ENCODE measurements around the gene AHCYL2. TPM values are rescaled to one million over a fixed set of nuclear protein-coding genes. Genes with fewer than 3 reads are reported as not detected.
"Not testable (repeated sequence)": the region's sequence is repeated elsewhere in the genome, so short reads cannot be mapped to it uniquely, and the experiment has no call there.

The AHCYL2 gene
- total RNA-seq, 1 donor from 2014 or later: 165 TPM

DNA sequence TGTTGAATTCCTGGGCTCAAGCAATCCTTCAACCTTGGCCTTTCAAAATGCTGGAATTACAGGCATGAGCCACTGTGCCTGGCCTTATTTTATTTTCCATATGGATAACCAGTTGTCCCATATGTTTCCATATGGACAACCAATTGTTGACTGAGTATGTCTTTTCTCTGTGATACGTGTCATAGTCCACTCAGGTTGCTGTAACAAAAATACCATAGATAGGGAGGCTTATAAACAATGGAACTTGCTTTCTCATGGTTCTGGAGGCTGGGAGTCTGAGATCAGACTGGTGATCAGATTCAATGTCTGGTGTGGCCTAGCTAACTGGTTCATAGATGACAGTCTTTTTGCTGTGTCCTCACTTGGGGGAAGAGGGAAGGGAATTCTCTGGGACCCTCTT lies 19.4 kb downstream of the AHCYL2 start:
- DNase-seq (ENCODE audit: low spot score): no peak

DNA sequence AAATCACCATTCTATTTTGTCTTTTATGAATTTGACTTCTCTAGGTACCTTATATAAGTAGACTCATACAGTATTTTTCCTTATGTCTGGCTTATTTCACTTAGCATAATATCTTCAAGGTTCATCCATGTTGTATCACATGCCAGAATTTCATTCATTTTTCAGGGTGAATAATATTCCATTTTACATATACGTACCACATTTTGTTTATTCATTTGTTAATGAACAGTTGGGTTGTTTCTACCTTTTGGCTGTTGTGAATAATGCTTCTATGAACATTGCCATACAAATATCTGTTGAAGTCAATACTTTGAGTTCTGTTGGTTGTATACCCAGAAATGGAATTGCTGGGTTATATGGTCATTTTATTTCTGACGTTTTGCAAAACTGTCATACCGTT lies 20.7 kb downstream of the AHCYL2 start:
- DNase-seq (ENCODE audit: low spot score): no peak

DNA sequence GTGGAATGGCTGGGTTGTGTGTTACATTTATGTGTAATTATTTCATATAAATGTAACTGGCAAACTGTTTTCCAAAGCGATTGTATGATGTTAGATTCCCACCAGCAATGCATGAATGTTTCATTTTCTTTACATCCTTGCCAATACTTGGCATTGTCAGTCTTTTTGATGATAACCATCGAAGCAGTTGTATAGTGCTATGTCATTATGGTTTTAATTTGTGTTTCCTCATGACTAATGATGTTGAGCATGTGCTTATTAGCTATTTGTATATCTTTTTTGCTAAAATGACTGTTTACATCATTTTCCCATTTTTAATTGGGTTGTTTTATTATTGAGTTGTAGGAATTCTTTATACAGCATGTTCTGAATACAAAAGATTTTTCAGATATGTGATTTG lies 22.3 kb downstream of the AHCYL2 start:
- no peak for DNase-seq (ENCODE audit: low spot score)

DNA sequence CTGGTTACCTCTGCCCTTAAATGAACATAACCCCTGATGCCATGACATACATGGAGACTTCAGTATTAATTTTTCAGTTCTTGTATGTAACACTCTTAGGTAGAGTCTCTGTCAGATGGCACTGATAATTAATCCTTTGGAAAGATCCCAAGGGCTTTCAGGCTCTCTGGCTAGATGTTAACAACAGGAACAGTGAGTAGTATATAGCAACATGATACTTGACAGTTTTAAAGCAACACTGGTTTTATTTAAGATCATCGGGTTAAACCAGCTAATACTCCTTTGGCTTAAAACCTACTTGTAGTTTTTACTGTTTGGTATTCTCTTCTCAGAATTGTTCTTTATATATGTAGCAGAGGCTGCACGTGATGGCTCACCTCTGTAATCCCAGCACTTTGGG lies 27.3 kb downstream of the AHCYL2 start:
- DNase-seq (ENCODE audit: low spot score): no peak

DNA sequence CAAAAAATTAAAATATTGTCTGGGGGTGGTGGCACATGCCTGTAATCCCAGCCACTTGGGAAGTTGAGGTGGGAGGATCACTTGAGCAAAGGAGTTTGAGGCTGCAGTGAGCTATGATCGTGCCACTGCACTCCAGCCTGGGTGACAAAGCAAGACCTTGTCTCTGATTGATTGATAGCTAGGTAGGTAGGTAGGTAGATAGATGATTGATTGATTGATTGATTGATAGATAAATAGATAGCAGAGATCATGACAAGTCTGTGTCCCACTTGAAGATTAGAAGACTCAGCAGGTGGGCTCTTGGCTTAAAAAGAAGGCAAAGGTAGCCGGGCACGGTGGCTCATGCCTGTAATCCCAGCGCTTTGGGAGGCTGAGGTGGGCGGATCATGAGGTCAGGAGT lies 27.8 kb downstream of the AHCYL2 start:
- not testable (repeated sequence) for DNase-seq (ENCODE audit: low spot score)

DNA sequence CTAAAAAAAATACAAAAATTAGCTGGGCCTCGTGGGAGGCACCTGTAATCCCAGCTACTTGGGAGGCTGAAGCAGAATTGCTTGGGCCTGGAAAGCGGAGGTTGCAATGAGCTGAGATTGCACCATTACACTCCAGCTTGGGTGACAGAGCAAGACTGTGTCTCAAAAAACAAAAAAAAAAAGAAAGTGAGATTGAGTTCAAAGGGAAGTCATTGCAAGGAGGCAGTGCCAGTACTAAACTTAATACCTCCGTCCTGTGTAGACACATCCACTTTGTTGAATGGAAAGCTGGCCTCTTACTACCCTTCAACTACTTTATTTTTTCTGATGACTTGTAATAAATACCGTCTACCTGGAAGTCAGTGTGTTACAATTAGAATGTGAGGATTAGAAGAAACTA lies 31.0 kb downstream of the AHCYL2 start:
- no peak for DNase-seq (ENCODE audit: low spot score)

DNA sequence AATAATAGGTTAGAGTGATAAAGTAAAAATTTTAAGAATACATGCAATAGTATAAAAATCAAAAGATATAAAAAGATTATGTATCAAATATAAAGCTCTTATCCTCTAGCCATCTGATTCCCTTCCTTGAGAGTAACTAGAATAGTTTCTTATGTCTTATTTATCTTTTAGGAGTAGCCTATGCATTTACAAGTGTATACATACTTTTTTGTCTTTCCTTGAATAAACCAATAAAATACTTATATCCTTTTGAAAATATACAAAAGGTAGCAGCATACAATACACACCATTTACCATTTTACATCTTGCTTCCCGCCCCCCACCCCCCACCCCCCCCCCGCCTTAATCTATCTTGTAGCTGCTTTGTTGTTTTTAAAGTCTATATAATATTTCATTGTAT lies 31.4 kb downstream of the AHCYL2 start:
- no peak for DNase-seq (ENCODE audit: low spot score)

DNA sequence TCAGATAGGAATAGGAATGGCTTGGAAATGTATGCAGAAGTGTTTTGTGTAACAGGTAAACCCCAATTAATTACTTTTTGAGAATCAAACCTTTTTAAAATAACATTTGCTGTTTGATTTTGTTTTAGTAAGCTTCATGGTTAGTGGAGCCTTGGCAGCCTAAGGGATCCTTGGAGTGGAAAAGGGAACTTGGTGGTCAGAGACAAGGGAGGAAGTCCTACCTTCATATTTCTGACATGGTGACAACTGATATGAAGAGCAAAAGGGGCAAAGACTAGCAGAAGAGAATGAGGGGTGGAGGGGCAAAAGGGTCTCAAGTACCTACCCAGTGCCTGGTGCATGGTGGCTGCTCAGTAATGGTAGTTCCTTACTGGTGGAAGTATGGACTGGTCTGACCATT lies 32.3 kb downstream of the AHCYL2 start:
- DNase-seq (ENCODE audit: low spot score): no peak

DNA sequence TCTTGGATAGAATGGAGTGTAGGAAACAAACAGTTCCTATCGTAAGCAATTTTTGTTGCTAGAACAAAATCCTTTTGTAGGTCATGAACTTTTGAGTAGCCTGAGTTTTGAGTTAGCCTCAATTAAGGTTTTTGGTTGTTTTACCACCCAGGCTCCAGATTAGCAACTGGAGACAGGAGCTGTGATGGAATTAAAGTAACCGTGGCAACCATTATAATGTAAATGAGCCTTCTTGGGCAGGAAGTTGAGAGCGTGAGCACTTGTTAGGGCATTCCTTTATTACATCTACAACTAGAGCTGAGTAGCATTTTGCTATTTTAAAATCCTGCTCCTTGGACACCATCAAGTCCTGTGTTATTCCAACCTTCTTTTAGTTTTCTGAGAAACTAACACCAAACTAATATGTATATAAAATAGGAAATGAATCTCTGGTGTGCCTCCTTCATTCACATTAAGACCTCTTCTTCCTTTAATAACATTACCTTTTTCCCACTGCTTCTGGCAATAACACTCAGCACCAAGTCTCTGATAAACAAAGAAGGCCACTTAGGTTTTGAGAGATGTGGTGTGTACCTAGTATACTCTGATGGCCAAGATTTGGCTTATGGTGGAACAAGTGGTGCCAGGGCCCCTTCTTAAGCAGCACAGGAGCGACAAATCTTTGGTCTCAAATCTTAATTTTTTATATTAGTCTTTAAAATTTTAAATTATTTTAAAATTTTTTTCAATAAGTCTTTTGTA lies 34.0 kb downstream of the AHCYL2 start:
- no peak for DNase-seq (ENCODE audit: low spot score)

DNA sequence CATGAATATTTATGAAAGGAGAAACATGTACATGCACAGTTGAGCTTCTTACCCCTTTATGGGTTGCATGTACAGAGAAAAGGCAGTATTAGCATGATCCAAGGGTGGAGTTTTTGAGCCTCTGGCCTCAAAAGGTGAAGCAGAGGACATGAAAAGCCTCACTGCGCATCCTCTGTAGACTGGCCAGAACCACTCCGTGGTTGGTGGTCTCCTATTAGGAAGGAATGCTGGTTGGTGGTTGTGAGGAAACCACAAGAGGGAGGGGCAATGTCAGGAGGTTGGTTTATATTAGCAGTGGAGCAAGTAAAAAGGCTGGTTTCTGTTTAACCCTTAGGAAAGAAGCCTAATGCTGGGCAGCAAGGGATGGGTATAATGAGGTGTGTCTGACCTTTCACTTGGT lies 37.5 kb downstream of the AHCYL2 start:
- no peak for DNase-seq (ENCODE audit: low spot score)

DNA sequence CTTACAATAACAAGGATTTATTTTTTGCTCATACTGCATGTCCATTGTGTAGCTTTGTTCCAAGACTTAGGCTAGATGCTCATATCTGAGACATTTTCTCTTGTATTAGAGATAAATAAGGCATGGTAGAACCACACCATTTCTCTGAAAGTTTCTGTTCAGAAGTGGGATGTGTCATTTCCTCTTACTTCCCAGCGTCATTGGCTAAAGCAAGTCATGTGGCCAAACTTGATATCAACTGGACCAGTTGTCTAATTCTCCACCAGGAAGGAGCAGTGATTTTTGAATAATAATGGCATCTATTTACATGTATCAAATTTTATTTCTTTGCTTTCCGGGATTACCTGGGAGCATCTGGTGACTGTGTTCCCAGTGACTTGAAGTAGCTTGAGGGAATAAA lies 38.3 kb downstream of the AHCYL2 start:
- DNase-seq (ENCODE audit: low spot score): no peak

DNA sequence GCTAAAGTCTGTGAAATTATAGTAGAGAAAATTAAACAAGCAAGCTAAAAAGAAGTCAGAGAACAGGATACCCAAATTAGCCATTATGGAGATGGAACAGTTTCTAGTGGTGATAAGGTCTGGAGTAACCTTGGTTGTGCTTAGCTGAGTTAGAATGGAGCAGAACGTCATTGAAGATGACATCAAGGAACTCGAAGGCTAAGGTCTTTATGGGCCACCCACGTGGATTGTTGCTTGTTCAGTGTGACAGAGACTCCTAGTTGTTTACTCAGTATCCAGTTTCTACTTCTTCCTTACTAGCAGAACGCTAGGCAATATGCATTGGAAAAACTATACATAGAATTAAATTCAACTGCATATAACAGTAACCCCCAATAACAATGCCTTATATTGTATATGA lies 39.7 kb downstream of the AHCYL2 start:
- DNase-seq (ENCODE audit: low spot score): no peak

DNA sequence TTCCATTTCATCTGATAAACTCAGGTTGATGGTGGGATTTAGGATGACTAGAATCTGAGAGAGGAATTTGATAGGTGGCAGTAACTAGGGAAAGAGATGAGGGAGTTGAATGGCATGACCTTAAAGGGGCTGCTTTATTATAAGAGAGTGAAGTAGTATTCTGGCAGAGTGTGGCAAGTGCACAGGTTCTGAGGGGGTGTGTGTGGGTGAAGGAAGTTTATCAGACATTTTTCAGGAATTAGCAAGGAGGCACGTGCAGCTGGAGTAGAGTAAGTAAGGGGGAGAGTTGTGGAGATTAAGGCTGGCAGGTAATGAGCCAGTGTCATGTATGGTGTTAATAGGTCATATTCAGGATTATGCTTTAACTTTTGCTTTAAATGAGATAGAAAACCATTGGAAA lies 40.5 kb downstream of the AHCYL2 start:
- DNase-seq (ENCODE audit: low spot score): no peak

DNA sequence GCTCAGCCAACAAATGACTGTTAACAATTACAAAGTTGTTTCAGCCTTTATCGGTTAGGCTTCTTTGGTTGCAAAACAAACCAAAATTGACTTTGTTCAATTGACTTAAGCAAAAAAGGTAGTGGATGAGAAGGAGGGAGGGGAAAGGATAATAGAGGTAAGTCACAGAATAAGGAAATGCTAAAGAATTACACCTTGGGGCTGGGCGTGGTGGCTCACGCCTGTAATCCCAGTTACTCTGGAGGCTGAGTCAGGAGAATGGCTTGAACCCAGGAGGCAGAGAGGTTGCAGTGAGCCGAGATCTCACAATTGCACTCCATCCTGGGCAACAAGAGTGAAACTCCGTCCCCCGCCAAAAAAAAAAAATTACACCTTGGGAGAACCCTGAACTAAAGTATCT lies 41.4 kb downstream of the AHCYL2 start:
- no peak for DNase-seq (ENCODE audit: low spot score)

DNA sequence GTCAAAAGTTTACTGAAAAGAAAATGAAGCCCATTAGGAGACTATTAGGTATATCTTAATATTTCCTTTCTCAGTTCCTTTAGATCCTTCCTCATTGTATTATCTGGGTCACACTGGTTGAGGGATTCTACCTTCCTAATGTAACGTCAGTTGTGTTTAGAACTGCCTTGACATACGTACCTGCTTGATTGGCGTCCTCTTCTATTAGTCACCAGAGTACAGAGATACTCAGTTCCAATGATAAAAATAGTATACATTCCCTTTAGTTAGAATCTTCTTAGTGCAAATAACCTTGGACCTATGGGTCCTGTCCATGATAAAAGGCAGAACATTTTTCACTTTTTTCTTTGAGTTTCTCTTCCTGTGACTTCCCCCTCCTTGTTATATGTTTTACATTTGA lies 45.2 kb downstream of the AHCYL2 start:
- DNase-seq (ENCODE audit: low spot score): no peak

DNA sequence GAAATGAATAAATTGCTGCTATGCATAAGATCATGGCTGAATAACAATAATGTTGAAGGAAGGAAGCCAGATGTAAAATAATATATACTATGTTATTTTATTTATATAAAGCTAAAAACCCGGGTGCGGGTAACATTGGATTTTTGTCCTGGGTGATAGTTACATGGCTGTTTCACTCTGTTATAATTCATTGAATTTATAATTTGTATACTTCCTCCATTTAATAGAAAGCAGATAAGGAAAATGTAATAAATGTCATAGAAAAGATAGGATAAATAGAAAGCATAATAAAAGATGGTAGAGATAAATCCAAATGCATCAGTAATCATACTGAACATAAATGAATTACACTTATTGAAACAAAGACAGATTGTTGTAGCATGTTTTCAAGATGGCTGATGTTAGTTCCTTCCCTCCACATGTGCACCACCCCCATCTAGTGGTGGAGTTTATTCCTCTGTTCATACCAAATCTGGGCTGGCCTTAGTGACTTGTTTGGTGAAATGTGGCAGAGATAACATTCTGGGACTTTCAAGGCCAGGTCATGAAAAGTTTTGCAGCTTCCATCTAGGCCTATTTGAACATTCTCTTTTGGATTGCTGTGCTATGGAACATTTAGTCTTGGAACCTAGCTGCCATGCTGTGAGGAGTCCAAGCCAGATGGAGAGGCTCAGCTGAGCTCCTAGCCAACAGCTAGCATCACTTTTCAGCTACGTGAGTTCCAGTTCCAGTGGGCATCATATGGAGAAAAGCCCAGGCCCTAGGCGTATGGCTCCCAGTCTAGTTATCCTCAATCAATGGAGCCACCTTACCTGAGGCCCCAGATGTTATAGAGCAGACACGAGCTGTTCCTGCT lies 46.9 kb downstream of the AHCYL2 start:
- DNase-seq (ENCODE audit: low spot score): peak; percentile 30

DNA sequence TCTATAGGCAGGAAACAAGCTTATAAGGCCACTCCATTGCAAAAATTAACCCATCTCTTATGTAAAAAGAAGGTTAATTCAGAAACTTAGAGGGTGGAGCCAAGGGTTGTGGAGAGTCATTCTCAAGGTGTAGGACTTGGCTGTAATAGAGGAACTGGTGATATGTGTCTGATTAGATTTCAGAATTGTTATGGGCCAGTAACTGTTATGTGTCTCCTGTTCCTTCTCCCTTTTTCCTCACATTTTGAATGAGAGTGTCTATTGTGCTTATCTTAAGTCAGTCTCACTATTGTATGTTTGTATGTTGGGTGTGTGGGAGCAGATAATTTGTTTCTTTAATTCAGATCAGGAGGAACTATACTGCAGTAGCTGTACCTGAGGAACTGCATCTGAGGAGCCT lies 49.1 kb downstream of the AHCYL2 start:
- DNase-seq (ENCODE audit: low spot score): no peak

DNA sequence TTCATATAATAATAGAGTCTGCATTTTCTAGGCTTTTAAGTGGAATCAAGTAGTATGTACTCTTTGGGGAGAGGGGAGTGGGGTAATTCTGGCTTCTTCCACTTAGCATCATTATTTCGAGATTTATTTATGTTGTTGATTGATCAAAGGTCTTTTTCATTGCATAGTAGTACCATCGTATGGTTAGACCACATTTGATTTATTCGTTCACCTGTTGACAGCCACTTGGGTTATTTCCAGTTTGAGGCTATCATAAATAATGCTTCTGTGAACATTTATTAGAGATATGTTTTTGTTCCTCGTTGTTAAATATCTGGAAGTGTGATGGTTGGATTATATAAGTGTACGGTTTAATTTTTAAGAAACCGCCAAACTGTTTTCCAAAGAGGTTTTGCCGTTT lies 52.8 kb downstream of the AHCYL2 start:
- no peak for DNase-seq (ENCODE audit: low spot score)

DNA sequence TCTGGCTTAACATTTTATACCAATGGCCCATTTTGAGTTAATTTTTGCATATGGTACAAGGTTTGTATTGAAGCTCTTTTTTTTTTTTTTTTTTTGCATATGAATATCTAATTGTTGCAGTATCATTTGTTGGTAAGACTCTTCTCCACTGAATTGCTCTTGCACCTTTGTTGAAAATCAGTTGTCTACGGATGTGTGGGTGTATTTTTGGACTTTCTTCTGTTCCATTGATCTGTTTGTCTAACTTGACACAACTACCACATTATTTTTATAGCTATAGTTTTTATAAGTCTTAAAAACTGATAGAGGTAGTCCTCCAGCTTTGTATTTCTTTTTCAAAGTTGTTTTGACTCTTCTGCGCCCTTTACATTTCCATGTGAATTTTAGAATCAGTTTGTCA lies 53.9 kb downstream of the AHCYL2 start:
- DNase-seq (ENCODE audit: low spot score): no peak

DNA sequence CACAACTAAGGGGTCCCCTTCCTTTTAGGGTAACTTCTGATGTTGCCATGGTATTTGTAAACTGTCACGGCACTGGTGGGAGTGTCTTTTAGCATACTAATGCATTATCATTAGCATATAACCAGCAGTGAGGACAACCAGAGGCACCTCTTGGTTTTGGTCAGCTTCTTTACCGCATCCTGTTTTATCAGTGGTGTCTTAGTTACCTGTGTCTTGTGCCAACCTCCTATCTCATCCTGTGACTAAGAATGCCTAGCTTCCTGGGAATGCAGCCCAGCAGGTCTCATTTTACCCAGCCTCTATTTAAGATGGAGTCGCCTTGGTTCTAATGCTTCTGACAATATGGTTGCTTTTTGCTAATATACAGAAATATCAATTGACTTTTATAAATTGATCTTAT lies 54.9 kb downstream of the AHCYL2 start:
- no peak for DNase-seq (ENCODE audit: low spot score)

DNA sequence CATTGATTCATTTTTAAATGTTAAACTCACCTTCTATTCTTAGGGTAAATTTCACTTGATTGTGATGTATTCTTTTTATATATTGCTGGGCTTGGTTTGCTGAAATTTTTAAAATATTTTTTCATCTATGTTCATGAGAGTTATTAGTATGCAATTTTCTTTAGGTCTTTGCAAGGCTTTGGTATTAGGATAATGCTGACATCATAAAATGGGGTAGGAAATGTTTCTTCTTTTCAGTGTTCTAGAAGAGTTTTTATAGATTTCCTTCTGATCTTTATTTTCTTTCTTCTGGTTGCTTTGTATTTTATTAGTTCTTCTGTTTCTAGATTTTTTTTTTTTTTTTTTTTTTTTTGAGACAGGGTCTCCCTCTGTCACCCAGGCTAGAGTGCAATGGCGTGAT lies 56.3 kb downstream of the AHCYL2 start:
- no peak for DNase-seq (ENCODE audit: low spot score)

DNA sequence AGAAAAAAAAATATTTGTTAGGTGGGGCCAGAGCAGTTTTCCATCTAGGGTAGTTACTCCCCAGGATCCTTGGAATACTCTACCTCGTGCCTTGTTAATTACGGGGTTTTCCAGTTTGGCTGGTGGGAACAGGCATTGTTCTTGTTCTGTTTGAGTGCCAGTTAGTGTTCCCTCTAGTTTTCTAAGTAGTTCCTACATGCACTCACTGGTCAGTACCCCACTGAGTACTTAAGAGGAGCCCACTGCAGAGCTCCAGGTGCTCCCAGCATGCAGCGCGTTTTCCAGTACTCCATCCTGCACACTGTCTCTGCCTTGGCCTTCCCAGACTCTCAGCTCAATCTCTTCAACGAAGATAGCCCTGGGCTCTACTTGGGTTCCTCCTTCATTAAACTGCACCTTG lies 58.0 kb downstream of the AHCYL2 start:
- DNase-seq (ENCODE audit: low spot score): no peak

DNA sequence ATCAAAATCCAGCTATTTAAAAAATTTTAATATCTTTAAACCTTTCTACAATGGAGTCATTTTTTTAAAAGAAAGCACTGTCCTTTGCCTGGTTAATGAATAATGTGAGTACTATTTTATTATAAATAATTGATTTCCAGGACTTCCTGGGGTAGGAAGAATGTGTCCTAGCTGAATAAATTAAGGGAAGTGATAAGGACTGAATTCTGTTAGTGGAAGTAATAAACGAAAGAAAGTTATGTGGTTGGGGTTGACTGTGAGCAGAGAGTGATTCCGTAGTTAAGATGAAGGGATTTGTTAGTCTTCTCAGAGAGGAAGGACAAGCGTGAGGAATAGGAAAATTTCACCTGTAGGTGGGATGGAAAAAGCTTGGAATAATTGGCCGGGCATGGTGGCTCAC lies 59.1 kb downstream of the AHCYL2 start:
- no peak for DNase-seq (ENCODE audit: low spot score)

All from mucosa of gallbladder (tissue), 1 donor.